Right ventricle myocardium inferior (tissue), 1 donor: ENCODE data around the gene TEDC1. TPM values are rescaled to one million over a fixed set of nuclear protein-coding genes. Genes with fewer than 3 reads are reported as not detected.
"Not testable (repeated sequence)": the region's sequence is repeated elsewhere in the genome, so short reads cannot be mapped to it uniquely, and the experiment has no call there.

Experiments
- ATAC-seq: fragments of 200-7000 bp; cut with Tn5 transposase; one replicate; pipeline ENCODE4 v1.9.1; 2020; ENCODE audit warnings: mild to moderate bottlenecking, moderate library complexity
- DNase-seq: peaks from one replicate; pipeline ENCODE4 v3.0.0; 2021; ENCODE audit errors: missing footprints
- intact Hi-C: fragments of 100-400 bp; cut with DNase I; formaldehyde crosslinking; loops from one replicate; pipeline ENCODE4 v1.11.0; 2022
- total RNA-seq: library from RNA; stranded (reverse); fragmentation: NEBNext Ultra II Directional; extraction: Animal tissue kit (Norgen Biotek cat#: 25700); gene quantifications from one replicate; pipeline ENCODE4 v1.2.1, GENCODE V29; 2021
- donor health status: DM: no; HTN: yes; CAD: no; lungs with severe emphysema.

The TEDC1 gene
- total RNA-seq, 1 donor from 2014 or later = 6.4 TPM

GRCh38 chr14:105541218-105541875 lies 50.3 kb downstream of the TEDC1 start:
- intact Hi-C loops = no loop called here
- ATAC-seq (no peak), DNase-seq (no peak)

- intact Hi-C loops, DNase-seq, ATAC-seq: not testable (repeated sequence)
Observed at GRCh38 chr14:105545676-105546075, 54.6 kb downstream of the TEDC1 start.

DNA sequence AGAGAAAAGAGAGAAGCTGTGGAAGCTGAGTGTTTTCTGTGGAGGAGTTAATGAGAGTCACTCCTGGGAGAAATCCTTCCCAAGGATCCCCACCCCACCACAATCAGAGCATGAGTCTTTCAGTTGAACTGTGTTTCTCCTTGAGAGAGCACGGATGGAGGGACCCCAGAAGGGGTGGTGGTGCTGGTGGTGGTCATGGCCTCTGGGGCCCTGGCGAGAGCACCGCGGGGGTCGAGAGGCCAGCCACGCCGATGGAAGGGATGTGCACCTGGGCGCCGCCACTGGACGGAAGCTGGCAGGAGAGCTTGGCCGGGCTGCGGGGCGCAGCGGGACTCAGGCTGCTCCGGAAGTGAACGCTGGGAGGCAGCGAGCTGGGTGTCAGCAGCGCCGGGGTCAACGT lies 55.4 kb downstream of the TEDC1 start:
- DNase-seq, intact Hi-C loops, ATAC-seq: not testable (repeated sequence)

- ATAC-seq, intact Hi-C loops: not testable (repeated sequence)
- DNase-seq = peak; percentile 17
Observed at GRCh38 chr14:105547072-105547471, 56.0 kb downstream of the TEDC1 start.

DNA sequence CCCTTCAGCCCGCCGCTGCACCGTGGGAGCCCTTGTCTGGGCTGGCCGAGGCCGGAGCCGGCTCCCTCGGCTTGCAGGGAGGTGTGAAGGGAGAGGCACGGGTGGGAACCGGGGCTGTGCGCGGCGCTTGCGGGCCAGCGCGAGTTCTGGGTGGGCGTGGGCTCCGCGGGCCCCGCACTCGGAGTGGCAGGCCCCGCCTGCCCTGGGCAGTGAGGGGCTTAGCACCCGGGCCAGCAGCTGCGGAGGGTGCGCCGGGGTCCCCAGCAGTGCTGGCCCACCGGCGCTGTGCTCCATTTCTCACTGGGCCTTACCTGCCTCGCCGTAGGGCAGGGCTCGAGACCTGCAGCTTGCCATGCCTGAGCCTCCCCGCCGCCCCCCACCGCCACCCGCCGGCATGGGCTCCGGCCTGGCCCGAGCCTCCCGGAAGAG lies 56.7 kb downstream of the TEDC1 start:
- intact Hi-C loops = no loop called here
- peak; percentile 41 for DNase-seq
- ATAC-seq = no peak

Other genes starting within 250 kb of the TEDC1 start
- gene BTBD6, start 242.7 kb upstream of the TEDC1 start, total RNA-seq = 48.8 TPM
- gene BRF1, start 190.2 kb upstream of the TEDC1 start, total RNA-seq = 19.0 TPM
- gene PACS2, start 176.5 kb upstream of the TEDC1 start, total RNA-seq = 69.1 TPM
- gene TEX22, start 92.7 kb upstream of the TEDC1 start, total RNA-seq = 2.4 TPM
- 192 TPM for gene MTA1, start 71.4 kb upstream of the TEDC1 start, total RNA-seq
- gene CRIP2, start 16.4 kb upstream of the TEDC1 start, total RNA-seq = 1,081 TPM
- gene CRIP1, start 4.4 kb upstream of the TEDC1 start, total RNA-seq = 82.0 TPM
- 3.4 TPM for gene TMEM121, start 35.3 kb downstream of the TEDC1 start, total RNA-seq